ENCODE data around the gene USP24. TPM values are rescaled to one million over a fixed set of nuclear protein-coding genes. Genes with fewer than 3 reads are reported as not detected.
"Not testable (repeated sequence)": the region's sequence is repeated elsewhere in the genome, so short reads cannot be mapped to it uniquely, and the experiment has no call there.

Gene USP24
- total RNA-seq, 6 experiments from 2014 or later: 19.9 to 28.0 (median 21.9) TPM

- TF ChIP-seq POLR2A (IDR thresholded peaks at IDR 0.05): no peak
- TF ChIP-seq CTCF (IDR thresholded peaks at IDR 0.05): no peak
- H3K4me1 ChIP-seq: peaks cover 0 to 5% (median 0%) of the 10 kb centered on the region in 4 donors
- H3K4me3 ChIP-seq: no peak overlapping the region
- no peak for DNase-seq
- no peak for ATAC-seq
- intact Hi-C loops (cut with DNase I): no loop called here
- H3K27me3 ChIP-seq: no peaks in the 10 kb centered on the region
- WGBS (ENCODE audit: insufficient coverage, low coverage, low lambda C conversion rate, missing lambda C conversion rate): 80% methylated on average over 3 of the region's 3 CpGs
- H3K27ac ChIP-seq: no peak overlapping the region
- no peaks in the 10 kb centered on the region for H3K36me3 ChIP-seq
- H3K9me3 ChIP-seq: no peaks in the 10 kb centered on the region
Observed at GRCh38 chr1:55230659-55231058, 15.5 kb upstream of the USP24 start.

DNA sequence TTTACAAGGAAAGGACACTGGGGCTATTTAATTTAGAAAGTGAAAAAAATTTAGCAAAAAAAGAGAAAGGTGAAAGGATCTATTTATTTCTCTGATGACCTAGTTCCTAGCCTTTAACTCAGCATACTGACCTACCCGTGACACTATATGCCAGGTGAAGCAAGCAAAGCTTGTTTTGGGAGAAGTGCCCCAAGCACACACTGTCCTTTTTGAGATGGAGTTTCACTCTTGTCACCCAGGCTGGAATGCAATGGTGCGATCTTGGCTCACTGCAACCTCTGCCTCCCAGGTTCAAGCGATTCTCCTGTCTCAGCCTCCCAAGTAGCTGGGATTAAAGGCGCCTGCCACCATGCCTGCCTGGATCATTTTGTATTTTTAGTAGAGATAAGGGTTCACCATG is 14.6 kb upstream of the USP24 start:
- intact Hi-C loops (cut with DNase I); DNase-seq; H3K4me1 ChIP-seq; H3K9me3 ChIP-seq; H3K27ac ChIP-seq; H3K4me3 ChIP-seq; ATAC-seq; H3K27me3 ChIP-seq; H3K36me3 ChIP-seq: not testable (repeated sequence)
- WGBS (ENCODE audit: insufficient coverage, low coverage, low lambda C conversion rate, missing lambda C conversion rate): 85% methylated on average over 4 of the region's 4 CpGs

DNA sequence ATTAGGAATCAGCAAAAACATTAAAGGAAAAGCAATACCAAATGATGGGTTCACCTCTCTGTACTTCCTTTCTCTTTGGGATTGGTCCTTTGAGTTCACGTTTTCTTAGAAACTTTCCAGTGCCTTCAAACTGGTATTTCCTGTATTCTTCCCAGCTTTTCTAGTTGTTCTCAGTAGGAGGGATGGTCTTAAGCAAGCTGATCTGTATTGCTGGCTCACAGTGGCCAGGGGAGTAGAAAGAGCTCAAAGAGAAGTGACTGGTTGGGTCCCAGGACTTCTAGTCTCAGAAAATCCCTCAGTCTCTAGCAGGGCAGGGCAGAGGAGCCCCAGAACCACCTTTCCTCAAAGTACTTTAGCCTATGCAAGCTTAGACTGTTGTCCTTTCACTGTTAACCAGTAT is 10.1 kb upstream of the USP24 start:
- intact Hi-C loops (cut with DNase I): no loop called here
- no peaks in the 10 kb centered on the region for H3K4me1 ChIP-seq
- DNase-seq: no peak

GRCh38 chr1:55224729-55225128 is 9.6 kb upstream of the USP24 start:
- H3K27me3 ChIP-seq: no peaks in the 10 kb centered on the region
- intact Hi-C loops (cut with DNase I): no loop called here
- no peaks in the 10 kb centered on the region for H3K9me3 ChIP-seq
- WGBS (ENCODE audit: insufficient coverage, low coverage, low lambda C conversion rate, missing lambda C conversion rate): 100% methylated on average over 1 of the region's 1 CpG
- no peak for TF ChIP-seq CTCF (IDR thresholded peaks at IDR 0.05)
- no peak for DNase-seq
- H3K27ac ChIP-seq: no peak overlapping the region
- H3K36me3 ChIP-seq: no peaks in the 10 kb centered on the region
- ATAC-seq: no peak
- no peak overlapping the region for H3K4me3 ChIP-seq
- H3K4me1 ChIP-seq: no peaks in the 10 kb centered on the region

More for the DNA sequence above, 10.1 kb upstream of the USP24 start:
- no peaks in the 10 kb centered on the region for H3K27me3 ChIP-seq
- H3K4me3 ChIP-seq: no peak overlapping the region
- TF ChIP-seq POLR2A (IDR thresholded peaks at IDR 0.05): no peak
- TF ChIP-seq CTCF (IDR thresholded peaks at IDR 0.05): no peak
- H3K9me3 ChIP-seq: no peaks in the 10 kb centered on the region
- ATAC-seq: no peak
- no peak overlapping the region for H3K27ac ChIP-seq
- WGBS (ENCODE audit: insufficient coverage, low coverage, low lambda C conversion rate, missing lambda C conversion rate): 54% methylated on average over 1 of the region's 1 CpG
- H3K36me3 ChIP-seq: no peaks in the 10 kb centered on the region

DNA sequence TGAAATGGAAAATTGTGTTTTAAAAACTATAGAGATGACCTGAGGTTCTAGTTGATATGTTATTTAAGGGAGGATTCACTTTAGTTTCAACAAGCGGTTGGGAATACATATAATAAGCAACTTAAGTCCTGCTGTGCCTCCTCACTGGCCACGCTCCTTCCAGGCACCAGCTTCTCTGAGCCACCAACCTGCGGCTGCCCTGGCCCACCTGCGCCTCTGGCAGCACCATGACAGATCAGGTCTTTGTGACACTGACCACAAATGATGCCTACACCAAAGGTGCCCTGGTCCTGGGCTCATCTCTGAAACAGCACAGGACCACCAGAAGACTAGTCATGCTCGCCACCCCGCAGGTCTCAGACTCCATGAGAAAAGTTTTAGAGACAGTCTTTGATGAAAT is 7.0 kb upstream of the USP24 start:
- 76% methylated on average over 5 of the region's 6 CpGs for WGBS (ENCODE audit: insufficient coverage, low coverage, low lambda C conversion rate, missing lambda C conversion rate)
- no peak for DNase-seq
- Histone ChIP-seq H3K36me3 (no peaks in the 10 kb centered on the region), H3K27ac (no peak overlapping the region), H3K4me3 (no peak overlapping the region), H3K9me3 (no peaks in the 10 kb centered on the region), H3K27me3 (no peaks in the 10 kb centered on the region), H3K4me1 (no peaks in the 10 kb centered on the region)
- intact Hi-C loops (cut with DNase I): no loop called here
- no peak for ATAC-seq
- TF ChIP-seq CTCF (IDR thresholded peaks at IDR 0.05) (no peak), POLR2A (IDR thresholded peaks at IDR 0.05) (no peak)
